Vagina (tissue), 2 donors: Measurements from ENCODE around the gene LRP2. TPM values are rescaled to one million over a fixed set of nuclear protein-coding genes. Genes with fewer than 3 reads are reported as not detected.

Experiments used
- DNase-seq, 2 donors: peaks; one replicate each; pipeline ENCODE4 v3.0.0-alpha.2; 2017; ENCODE audit errors: extremely low spot score in 2 of 2
- H3K27ac ChIP-seq: fragments of 200-600 bp; sonication (generic); one replicate; pipeline ENCODE4 v1.5.1; 2019
- H3K27me3 ChIP-seq: fragments of 200-600 bp; sonication (generic); one replicate; pipeline ENCODE4 v1.5.1; 2019
- H3K36me3 ChIP-seq, 2 donors: fragments of 200-600 bp; sonication (generic); one replicate each; pipeline ENCODE4 v1.5.1; 2017 to 2019
- H3K4me1 ChIP-seq: fragments of 200-600 bp; sonication (generic); one replicate; pipeline ENCODE4 v1.5.1; 2019
- H3K4me3 ChIP-seq, 2 donors: fragments of 200-600 bp; sonication (generic); 1 replicate in 1 of 2; 2 replicates in 1 of 2; pipeline ENCODE4 v1.5.1; 2016 to 2019
- H3K9me3 ChIP-seq: fragments of 200-600 bp; sonication (generic); one replicate; pipeline ENCODE4 v1.5.1; 2019
- POLR2A ChIP-seq, 2 donors: fragments of 450-650 bp; IDR thresholded peaks; one replicate each; pipeline ENCODE4 v1.6.1; 2017; ENCODE audit warnings: antibody characterized with exemption in 2 of 2, mild to moderate bottlenecking in 2 of 2, moderate library complexity in 2 of 2
- POLR2AphosphoS5 ChIP-seq, 2 donors: sonication (generic); formaldehyde crosslinking; IDR thresholded peaks; one replicate each; pipeline ENCODE4 v1.9.0; 2017; ENCODE audit warnings: antibody characterized with exemption in 2 of 2, mild to moderate bottlenecking in 2 of 2, low read depth in 1 of 2; ENCODE audit not compliant: insufficient read depth in 1 of 2
- intact Hi-C: fragments of 100-400 bp; cut with DNase I; formaldehyde crosslinking; loops from one replicate; pipeline ENCODE4 v1.15.1; 2023
- total RNA-seq: library from RNA; depleted of rRNA; stranded (reverse); fragments of >200 nt; gene quantifications from one replicate; pipeline ENCODE4 v1.2.3, GENCODE V29; 2016
- TF ChIP-seq, protein P1 (sequence below), 3 experiments: fragments of 450-650 bp in 2 of 3; fragments of 200-600 bp in 1 of 3; sonication (generic) in 1 of 3; IDR thresholded peaks; one replicate each; pipeline ENCODE4 v1.5.1; 2017 to 2019; ENCODE audit warnings: antibody characterized with exemption in 3 of 3, mild to moderate bottlenecking in 2 of 3, moderate library complexity in 2 of 3

Gene LRP2
- total RNA-seq, 1 donor from 2014 or later = not detected

DNA sequence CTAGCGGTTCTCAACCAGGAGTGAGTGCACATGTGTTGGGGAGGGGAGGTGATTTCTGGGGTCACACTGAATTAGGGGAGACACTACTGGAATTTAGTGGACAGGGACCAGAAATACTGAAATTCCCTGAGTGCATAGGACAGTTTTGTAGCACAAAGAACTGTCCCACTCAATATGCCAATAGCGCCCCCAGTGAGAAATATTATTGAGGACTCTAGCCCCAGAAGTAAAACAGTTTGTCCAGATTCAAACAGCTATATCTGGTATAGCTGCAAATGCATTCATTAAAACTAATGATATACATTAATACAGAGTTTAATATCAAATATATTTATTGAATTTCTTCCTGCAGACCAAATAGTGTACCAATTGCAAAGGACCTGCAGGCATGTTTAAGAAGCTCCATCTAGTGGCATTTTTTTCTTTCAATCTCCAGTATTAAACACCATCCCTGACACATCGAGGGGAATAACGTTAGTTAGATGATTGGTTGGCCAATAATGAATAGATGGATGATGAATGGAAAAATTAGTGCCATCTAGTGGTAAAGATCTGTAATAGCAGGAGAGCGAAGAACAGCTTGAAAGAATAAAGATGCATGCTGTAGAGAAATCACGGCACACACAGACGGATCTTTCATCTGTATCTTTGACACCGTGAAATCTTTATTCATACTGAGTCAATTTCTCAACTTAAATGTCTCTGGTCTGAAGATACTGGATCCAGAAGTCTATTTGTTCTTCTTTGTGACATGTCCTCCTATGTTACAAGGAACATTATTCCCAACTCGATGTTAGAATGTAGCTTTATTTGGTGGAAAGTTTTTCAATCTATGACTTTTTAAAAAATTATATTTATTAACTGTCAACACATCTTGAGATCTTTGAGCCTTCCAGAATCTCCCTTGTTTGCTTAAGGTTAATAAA is 230.5 kb downstream of the LRP2 start:
- H3K4me3 ChIP-seq = no peak overlapping the region
- no peak for DNase-seq
- no peaks in the 10 kb centered on the region for H3K9me3 ChIP-seq
- no peaks in the 10 kb centered on the region for H3K36me3 ChIP-seq
- H3K4me1 ChIP-seq = no peaks in the 10 kb centered on the region
- TF ChIP-seq, protein P1, sequence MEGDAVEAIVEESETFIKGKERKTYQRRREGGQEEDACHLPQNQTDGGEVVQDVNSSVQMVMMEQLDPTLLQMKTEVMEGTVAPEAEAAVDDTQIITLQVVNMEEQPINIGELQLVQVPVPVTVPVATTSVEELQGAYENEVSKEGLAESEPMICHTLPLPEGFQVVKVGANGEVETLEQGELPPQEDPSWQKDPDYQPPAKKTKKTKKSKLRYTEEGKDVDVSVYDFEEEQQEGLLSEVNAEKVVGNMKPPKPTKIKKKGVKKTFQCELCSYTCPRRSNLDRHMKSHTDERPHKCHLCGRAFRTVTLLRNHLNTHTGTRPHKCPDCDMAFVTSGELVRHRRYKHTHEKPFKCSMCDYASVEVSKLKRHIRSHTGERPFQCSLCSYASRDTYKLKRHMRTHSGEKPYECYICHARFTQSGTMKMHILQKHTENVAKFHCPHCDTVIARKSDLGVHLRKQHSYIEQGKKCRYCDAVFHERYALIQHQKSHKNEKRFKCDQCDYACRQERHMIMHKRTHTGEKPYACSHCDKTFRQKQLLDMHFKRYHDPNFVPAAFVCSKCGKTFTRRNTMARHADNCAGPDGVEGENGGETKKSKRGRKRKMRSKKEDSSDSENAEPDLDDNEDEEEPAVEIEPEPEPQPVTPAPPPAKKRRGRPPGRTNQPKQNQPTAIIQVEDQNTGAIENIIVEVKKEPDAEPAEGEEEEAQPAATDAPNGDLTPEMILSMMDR (IDR thresholded peaks at IDR 0.05) = peak; percentile 47 to 67 (median 54)
- TF ChIP-seq POLR2AphosphoS5 (IDR thresholded peaks at IDR 0.05; ENCODE audit: insufficient read depth in 1 of 2, low read depth in 1 of 2) = no peak
- intact Hi-C loops = no loop called here
- no peaks in the 10 kb centered on the region for H3K27me3 ChIP-seq
- no peak overlapping the region for H3K27ac ChIP-seq

DNA sequence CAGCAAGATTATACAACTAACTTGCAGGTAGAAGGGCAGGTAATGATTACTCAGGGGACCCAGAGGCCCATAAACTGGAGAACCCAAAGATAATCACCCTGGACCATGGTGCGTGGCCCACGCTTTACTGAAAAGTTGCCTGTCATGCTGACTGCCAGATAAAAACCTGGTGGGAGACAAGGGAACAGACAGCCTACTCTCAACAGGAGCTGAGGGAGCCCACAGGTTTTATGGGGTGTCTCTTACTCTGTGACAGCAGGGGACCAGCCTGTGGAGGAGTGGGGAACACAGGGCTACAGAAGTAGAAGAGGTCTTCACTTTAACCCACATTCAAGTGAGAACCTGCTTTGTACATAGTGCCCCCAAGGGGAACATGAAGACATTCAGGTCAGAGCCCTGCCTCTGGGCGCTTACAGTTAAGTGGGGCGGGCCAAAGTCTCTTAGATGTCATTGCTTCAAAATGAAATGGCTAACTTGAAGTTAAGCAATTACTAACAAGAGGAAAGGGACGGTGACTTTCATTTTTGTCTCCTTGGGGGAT is 232.6 kb downstream of the LRP2 start:
- intact Hi-C loops = no loop called here

DNA sequence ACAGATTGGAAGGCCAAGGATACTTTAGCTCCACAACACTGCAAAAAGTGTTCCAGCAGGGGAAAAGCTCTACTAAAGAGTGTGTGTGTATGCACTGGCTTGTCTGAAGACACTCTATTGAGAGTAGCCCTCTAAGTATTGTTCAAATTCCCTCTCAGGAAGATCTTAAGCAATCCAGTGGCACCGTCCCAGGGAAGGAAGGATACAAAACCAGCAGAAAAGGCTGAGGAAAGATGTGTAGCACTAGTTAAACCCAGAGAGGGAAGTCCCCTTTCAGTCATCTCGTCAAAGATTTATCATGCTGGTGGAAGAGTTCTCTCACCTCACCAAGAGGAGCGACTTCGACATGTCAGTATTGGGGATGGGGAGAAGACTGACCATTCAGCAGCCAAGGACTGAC is 242.5 kb downstream of the LRP2 start:
- Histone ChIP-seq H3K27ac (no peak overlapping the region), H3K27me3 (no peaks in the 10 kb centered on the region), H3K4me1 (no peaks in the 10 kb centered on the region), H3K9me3 (no peaks in the 10 kb centered on the region), H3K36me3 (no peaks in the 10 kb centered on the region), H3K4me3 (no peak overlapping the region)
- TF ChIP-seq, protein P1 (IDR thresholded peaks at IDR 0.05) = no peak
- TF ChIP-seq POLR2AphosphoS5 (IDR thresholded peaks at IDR 0.05; ENCODE audit: insufficient read depth in 1 of 2, low read depth in 1 of 2) = no peak
- TF ChIP-seq POLR2A (IDR thresholded peaks at IDR 0.05) = no peak
- intact Hi-C loops = no loop called here
- no peak for DNase-seq

More for the DNA sequence above, 232.6 kb downstream of the LRP2 start:
- H3K9me3 ChIP-seq = no peaks in the 10 kb centered on the region
- no peak overlapping the region for H3K4me3 ChIP-seq
- TF ChIP-seq, protein P1 (IDR thresholded peaks at IDR 0.05) = no peak
- TF ChIP-seq POLR2A (IDR thresholded peaks at IDR 0.05) = no peak
- TF ChIP-seq POLR2AphosphoS5 (IDR thresholded peaks at IDR 0.05; ENCODE audit: insufficient read depth in 1 of 2, low read depth in 1 of 2) = no peak
- no peaks in the 10 kb centered on the region for H3K27me3 ChIP-seq
- H3K36me3 ChIP-seq = no peaks in the 10 kb centered on the region
- DNase-seq = no peak
- no peaks in the 10 kb centered on the region for H3K4me1 ChIP-seq
- H3K27ac ChIP-seq = no peak overlapping the region

GRCh38 chr2:169119123-169119760 is 243.1 kb downstream of the LRP2 start:
- intact Hi-C loops = no loop called here
- Histone ChIP-seq H3K4me1 (no peaks in the 10 kb centered on the region), H3K36me3 (no peaks in the 10 kb centered on the region), H3K4me3 (no peak overlapping the region), H3K9me3 (no peaks in the 10 kb centered on the region), H3K27me3 (no peaks in the 10 kb centered on the region), H3K27ac (no peak overlapping the region)
- TF ChIP-seq POLR2A (IDR thresholded peaks at IDR 0.05) (no peak), POLR2AphosphoS5 (IDR thresholded peaks at IDR 0.05; ENCODE audit: insufficient read depth in 1 of 2, low read depth in 1 of 2) (no peak)
- TF ChIP-seq, protein P1 (IDR thresholded peaks at IDR 0.05) = no peak
- DNase-seq = no peak
